Nephron progenitor cell (in vitro differentiated cells): ENCODE results near the gene ICAM1.
A peak's percentile ranks its signal among the peaks of the same experiment; 100 is the strongest.

ENCODE experiments used
- DNase-seq: peaks from one replicate; pipeline ENCODE4 v3.0.0; 2021
- H3K27ac Mint-ChIP-seq: 2 replicates; pipeline ENCODE4 v1.8.0; 2021; ENCODE audit warnings: mild to moderate bottlenecking, moderate library complexity, mixed read lengths
- H3K27me3 Mint-ChIP-seq: 2 replicates; pipeline ENCODE4 v1.8.0; 2021; ENCODE audit warnings: mild to moderate bottlenecking, low read depth, mixed read lengths; ENCODE audit not compliant: poor library complexity
- H3K36me3 Mint-ChIP-seq: 2 replicates; pipeline ENCODE4 v1.8.0; 2021; ENCODE audit warnings: low read depth, mixed read lengths
- H3K4me1 Mint-ChIP-seq: 2 replicates; pipeline ENCODE4 v1.8.0; 2021; ENCODE audit warnings: mixed read lengths
- H3K4me3 Mint-ChIP-seq: 2 replicates; pipeline ENCODE4 v1.8.0; 2021; ENCODE audit warnings: mild to moderate bottlenecking, moderate library complexity, mixed read lengths
- H3K9me3 Mint-ChIP-seq: 2 replicates; pipeline ENCODE4 v1.8.0; 2021; ENCODE audit warnings: mild to moderate bottlenecking, moderate library complexity, mixed read lengths
- CTCF ChIP-seq: fragments of 200-600 bp; sonication (generic); IDR thresholded peaks from 2 replicates; pipeline ENCODE4 v1.5.0; 2021; ENCODE audit warnings: antibody characterized with exemption

The ICAM1 gene

GRCh38 chr19:10269333-10270179, 1.4 kb upstream of the ICAM1 start:
- Mint-ChIP-seq H3K36me3 (no peaks in the 10 kb centered on the region), H3K4me3 (peak overlapping the region; percentile 36), H3K27ac (no peak overlapping the region), H3K4me1 (no peaks in the 10 kb centered on the region), H3K27me3 (peaks cover 70% of the 10 kb centered on the region), H3K9me3 (no peaks in the 10 kb centered on the region)
- TF ChIP-seq CTCF: peak; percentile 93
- DNase-seq: peak; percentile 89

GRCh38 chr19:10270180-10270615, 722 bp upstream of the ICAM1 start:
- H3K9me3 Mint-ChIP-seq: no peaks in the 10 kb centered on the region
- no peaks in the 10 kb centered on the region for H3K4me1 Mint-ChIP-seq
- peaks cover 76% of the 10 kb centered on the region for H3K27me3 Mint-ChIP-seq
- peak overlapping the region; percentile 28 for H3K4me3 Mint-ChIP-seq
- peak; percentile 20 for DNase-seq
- no peak overlapping the region for H3K27ac Mint-ChIP-seq
- H3K36me3 Mint-ChIP-seq: no peaks in the 10 kb centered on the region
- no peak for TF ChIP-seq CTCF

GRCh38 chr19:10271543-10272086, 695 bp downstream of the ICAM1 start:
- no peak for DNase-seq
- no peaks in the 10 kb centered on the region for H3K9me3 Mint-ChIP-seq

GRCh38 chr19:10274589-10274988, 3.7 kb downstream of the ICAM1 start:
- Mint-ChIP-seq H3K4me3 (no peak overlapping the region), H3K36me3 (no peaks in the 10 kb centered on the region), H3K27ac (peak overlapping the region; percentile 92), H3K9me3 (no peaks in the 10 kb centered on the region), H3K27me3 (peaks cover 59% of the 10 kb centered on the region), H3K4me1 (peaks cover under 1% of the 10 kb centered on the region)
- TF ChIP-seq CTCF: no peak
- DNase-seq: no peak

More at GRCh38 chr19:10271543-10272086, 695 bp downstream of the ICAM1 start:
- no peak overlapping the region for H3K27ac Mint-ChIP-seq
- TF ChIP-seq CTCF: no peak
- peaks cover 72% of the 10 kb centered on the region for H3K27me3 Mint-ChIP-seq
- peak overlapping the region; percentile 34 for H3K4me3 Mint-ChIP-seq
- H3K4me1 Mint-ChIP-seq: no peaks in the 10 kb centered on the region
- H3K36me3 Mint-ChIP-seq: no peaks in the 10 kb centered on the region

- no peak overlapping the region for H3K27ac Mint-ChIP-seq
These were observed 7.1 kb downstream of the ICAM1 start for GRCh38 chr19:10277795-10278589.

More at GRCh38 chr19:10277795-10278589, 7.1 kb downstream of the ICAM1 start:
- no peak for TF ChIP-seq CTCF
- no peak for DNase-seq
- peaks cover 33% of the 10 kb centered on the region for H3K27me3 Mint-ChIP-seq
- peaks cover 6% of the 10 kb centered on the region for H3K4me1 Mint-ChIP-seq
- H3K9me3 Mint-ChIP-seq: no peaks in the 10 kb centered on the region
- no peaks in the 10 kb centered on the region for H3K36me3 Mint-ChIP-seq
- no peak overlapping the region for H3K4me3 Mint-ChIP-seq
